ENCODE measurements around the gene AUTS2.

AUTS2 gene

GRCh38 chr7:69615685-69616084 is 17.4 kb downstream of the AUTS2 start:
- no peaks in the 10 kb centered on the region for H3K27me3 ChIP-seq (ENCODE audit: insufficient read depth, poor library complexity, severe bottlenecking)
- DNase-seq (ENCODE audit: low read depth in 1 of 2, low spot score in 1 of 2), result no peak

GRCh38 chr7:69617364-69617763 is 19.1 kb downstream of the AUTS2 start:
- Histone ChIP-seq H3K27ac (replicated peaks) (no peak overlapping the region), H3K4me3 (replicated peaks; ENCODE audit: insufficient read depth, low read length) (no peak overlapping the region), H3K27me3 (ENCODE audit: insufficient read depth, poor library complexity, severe bottlenecking) (no peaks in the 10 kb centered on the region)
- no peak for DNase-seq (ENCODE audit: low read depth in 1 of 2, low spot score in 1 of 2)
- TF ChIP-seq REST (IDR thresholded peaks at IDR 0.05; ENCODE audit: insufficient replicate concordance, low read depth), result no peak
- no peak for TF ChIP-seq POLR2AphosphoS5 (IDR thresholded peaks at IDR 0.05; ENCODE audit: low read depth)
- TF ChIP-seq CTCF (IDR thresholded peaks at IDR 0.05; ENCODE audit: insufficient read depth, low read length), result no peak
- TF ChIP-seq GABPA (IDR thresholded peaks at IDR 0.05; ENCODE audit: low read depth), result no peak
- TF ChIP-seq SPI1 (IDR thresholded peaks at IDR 0.05; ENCODE audit: borderline replicate concordance, low read depth), result no peak

More at GRCh38 chr7:69615685-69616084, 17.4 kb downstream of the AUTS2 start:
- TF ChIP-seq CTCF (IDR thresholded peaks at IDR 0.05; ENCODE audit: insufficient read depth, low read length) (no peak), POLR2AphosphoS5 (IDR thresholded peaks at IDR 0.05; ENCODE audit: low read depth) (no peak), REST (IDR thresholded peaks at IDR 0.05; ENCODE audit: insufficient replicate concordance, low read depth) (no peak), SPI1 (IDR thresholded peaks at IDR 0.05; ENCODE audit: borderline replicate concordance, low read depth) (no peak), GABPA (IDR thresholded peaks at IDR 0.05; ENCODE audit: low read depth) (no peak)
- no peak overlapping the region for H3K4me3 ChIP-seq (replicated peaks; ENCODE audit: insufficient read depth, low read length)
- H3K27ac ChIP-seq (replicated peaks), result no peak overlapping the region

- no peak for DNase-seq (ENCODE audit: low read depth in 1 of 2, low spot score in 1 of 2)
- Histone ChIP-seq H3K4me3 (replicated peaks; ENCODE audit: insufficient read depth, low read length) (no peak overlapping the region), H3K27me3 (ENCODE audit: insufficient read depth, poor library complexity, severe bottlenecking) (no peaks in the 10 kb centered on the region), H3K27ac (replicated peaks) (no peak overlapping the region)
- no peak for TF ChIP-seq CTCF (IDR thresholded peaks at IDR 0.05; ENCODE audit: insufficient read depth, low read length)
- no peak for TF ChIP-seq REST (IDR thresholded peaks at IDR 0.05; ENCODE audit: insufficient replicate concordance, low read depth)
- no peak for TF ChIP-seq GABPA (IDR thresholded peaks at IDR 0.05; ENCODE audit: low read depth)
- no peak for TF ChIP-seq SPI1 (IDR thresholded peaks at IDR 0.05; ENCODE audit: borderline replicate concordance, low read depth)
- TF ChIP-seq POLR2AphosphoS5 (IDR thresholded peaks at IDR 0.05; ENCODE audit: low read depth), result no peak
Observed at GRCh38 chr7:69619054-69619453, 20.8 kb downstream of the AUTS2 start.

Measured in HL-60 (cell line).